MM.1S (cell line): Measurements from ENCODE around the gene TMEM161B.

ENCODE experiments used
- CTCF ChIP-seq: fragments of 300-600 bp; sonication (generic); IDR thresholded peaks from 2 replicates; pipeline ENCODE4 v1.5.1; 2016; ENCODE audit warnings: antibody characterized with exemption, low read length, mixed read lengths
- EZH2 ChIP-seq: fragments of 300-600 bp; sonication (generic); optimal IDR thresholded peaks from 2 replicates; pipeline ENCODE3; 2017; ENCODE audit warnings: low read depth, mild to moderate bottlenecking, antibody characterized with exemption, low read length, mixed read lengths
- EZH2phosphoT487 ChIP-seq: fragments of 300-600 bp; sonication (generic); IDR thresholded peaks from 2 replicates; pipeline ENCODE4 v1.6.1; 2018; ENCODE audit warnings: antibody characterized with exemption, low read length

GRCh38 chr5:88298425-88298824 is 29.8 kb upstream of the TMEM161B start:
- TF ChIP-seq CTCF (no peak), EZH2phosphoT487 (no peak), EZH2 (no peak)
